Measurements from ENCODE around the gene PRKG1.

DNA sequence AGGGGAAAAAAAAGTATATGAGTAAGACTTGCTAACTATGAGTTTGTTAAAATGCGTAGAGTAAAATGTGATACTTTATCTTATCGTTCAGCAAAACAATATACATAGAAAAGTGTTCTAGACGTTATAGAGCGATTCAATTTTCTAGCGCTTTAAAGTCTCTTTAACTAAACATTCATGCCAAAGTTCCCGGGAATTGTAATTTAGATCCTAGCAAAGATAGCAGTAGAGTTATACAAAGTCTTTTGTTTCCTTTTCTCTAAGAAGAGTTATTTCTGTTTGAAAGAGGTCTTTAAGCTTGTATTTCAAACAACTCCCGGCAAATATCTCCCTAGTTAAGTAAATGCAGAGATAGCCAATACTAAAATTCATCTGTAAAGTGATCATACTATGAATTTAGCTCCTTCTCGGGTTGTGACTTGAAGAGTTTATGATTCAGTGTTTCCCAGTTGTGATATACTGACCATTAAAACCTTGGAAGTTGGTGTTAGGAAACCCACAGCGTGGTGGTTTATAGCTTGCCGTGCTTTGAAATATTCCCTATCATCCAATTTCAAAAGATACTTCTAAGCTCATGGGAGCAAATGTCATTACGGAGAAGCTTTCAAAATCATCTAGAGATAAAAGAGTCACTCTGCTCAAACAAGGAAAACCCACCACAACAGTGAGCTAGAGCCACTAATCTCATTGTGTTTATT is 453.4 kb downstream of the PRKG1 start:
- TF ChIP-seq, protein P1, sequence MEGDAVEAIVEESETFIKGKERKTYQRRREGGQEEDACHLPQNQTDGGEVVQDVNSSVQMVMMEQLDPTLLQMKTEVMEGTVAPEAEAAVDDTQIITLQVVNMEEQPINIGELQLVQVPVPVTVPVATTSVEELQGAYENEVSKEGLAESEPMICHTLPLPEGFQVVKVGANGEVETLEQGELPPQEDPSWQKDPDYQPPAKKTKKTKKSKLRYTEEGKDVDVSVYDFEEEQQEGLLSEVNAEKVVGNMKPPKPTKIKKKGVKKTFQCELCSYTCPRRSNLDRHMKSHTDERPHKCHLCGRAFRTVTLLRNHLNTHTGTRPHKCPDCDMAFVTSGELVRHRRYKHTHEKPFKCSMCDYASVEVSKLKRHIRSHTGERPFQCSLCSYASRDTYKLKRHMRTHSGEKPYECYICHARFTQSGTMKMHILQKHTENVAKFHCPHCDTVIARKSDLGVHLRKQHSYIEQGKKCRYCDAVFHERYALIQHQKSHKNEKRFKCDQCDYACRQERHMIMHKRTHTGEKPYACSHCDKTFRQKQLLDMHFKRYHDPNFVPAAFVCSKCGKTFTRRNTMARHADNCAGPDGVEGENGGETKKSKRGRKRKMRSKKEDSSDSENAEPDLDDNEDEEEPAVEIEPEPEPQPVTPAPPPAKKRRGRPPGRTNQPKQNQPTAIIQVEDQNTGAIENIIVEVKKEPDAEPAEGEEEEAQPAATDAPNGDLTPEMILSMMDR (IDR thresholded peaks at IDR 0.05): no peak
- TF ChIP-seq POLR2A (IDR thresholded peaks at IDR 0.05): no peak
